ENCODE data around the gene COL4A2.
"Not testable (repeated sequence)": the region's sequence is repeated elsewhere in the genome, so short reads cannot be mapped to it uniquely, and the experiment has no call there.

Gene COL4A2

GRCh38 chr13:110475117-110475516, 168.0 kb downstream of the COL4A2 start:
- no peak for DNase-seq (ENCODE audit: low spot score)

GRCh38 chr13:110475550-110476219, 168.6 kb downstream of the COL4A2 start:
- no peak for DNase-seq (ENCODE audit: low spot score)

GRCh38 chr13:110476220-110476617, 169.1 kb downstream of the COL4A2 start:
- no peak for DNase-seq (ENCODE audit: low spot score)

- DNase-seq (ENCODE audit: low spot score) = no peak
Measured at GRCh38 chr13:110477706-110478245, 170.7 kb downstream of the COL4A2 start.

- no peak for DNase-seq (ENCODE audit: low spot score)
Measured at GRCh38 chr13:110478405-110479214, 171.5 kb downstream of the COL4A2 start.

- no peak for DNase-seq (ENCODE audit: low spot score)
Measured at GRCh38 chr13:110479215-110479545, 172.1 kb downstream of the COL4A2 start.

- DNase-seq (ENCODE audit: low spot score) = no peak
Measured at GRCh38 chr13:110479648-110480047, 172.6 kb downstream of the COL4A2 start.

- no peak for DNase-seq (ENCODE audit: low spot score)
Measured at GRCh38 chr13:110480161-110480560, 173.1 kb downstream of the COL4A2 start.

GRCh38 chr13:110483386-110483968, 176.4 kb downstream of the COL4A2 start:
- DNase-seq (ENCODE audit: low spot score) = no peak

GRCh38 chr13:110484290-110485048, 177.4 kb downstream of the COL4A2 start:
- no peak for DNase-seq (ENCODE audit: low spot score)

GRCh38 chr13:110485604-110486003, 178.5 kb downstream of the COL4A2 start:
- no peak for DNase-seq (ENCODE audit: low spot score)

GRCh38 chr13:110486061-110486715, 179.1 kb downstream of the COL4A2 start:
- DNase-seq (ENCODE audit: low spot score) = no peak

GRCh38 chr13:110486880-110487279, 179.8 kb downstream of the COL4A2 start:
- not testable (repeated sequence) for DNase-seq (ENCODE audit: low spot score)

GRCh38 chr13:110490009-110490770, 183.1 kb downstream of the COL4A2 start:
- no peak for DNase-seq (ENCODE audit: low spot score)

GRCh38 chr13:110491869-110492678, 185.0 kb downstream of the COL4A2 start:
- DNase-seq (ENCODE audit: low spot score) = no peak

- no peak for DNase-seq (ENCODE audit: low spot score)
Measured at GRCh38 chr13:110492679-110493593, 185.9 kb downstream of the COL4A2 start.

- no peak for DNase-seq (ENCODE audit: low spot score)
Measured at GRCh38 chr13:110493613-110494012, 186.5 kb downstream of the COL4A2 start.

GRCh38 chr13:110495376-110495775, 188.3 kb downstream of the COL4A2 start:
- no peak for DNase-seq (ENCODE audit: low spot score)

GRCh38 chr13:110495881-110496280, 188.8 kb downstream of the COL4A2 start:
- no peak for DNase-seq (ENCODE audit: low spot score)
